Left lung (tissue), 10 donors: ENCODE measurements around the gene PTK6. TPM values are rescaled to one million over a fixed set of nuclear protein-coding genes. Genes with fewer than 3 reads are reported as not detected.
A peak's percentile ranks its signal among the peaks of the same experiment; 100 is the strongest.
"Not testable (repeated sequence)": the region's sequence is repeated elsewhere in the genome, so short reads cannot be mapped to it uniquely, and the experiment has no call there.

Experiments used
- ATAC-seq: fragments of 200-7000 bp; cut with Tn5 transposase; one replicate; pipeline ENCODE4 v1.9.1; 2020; ENCODE audit warnings: moderate library complexity
- DNase-seq, 4 donors: peaks; one replicate each; pipeline ENCODE4 v3.0.0-alpha.2; 2013 to 2020
- H3K27ac ChIP-seq, 2 donors: fragments of 200-600 bp; sonication (generic) in 1 of 2; one replicate each; pipeline versions ENCODE4 v1.5.0 to v1.8.0; 2020 to 2021
- H3K27me3 ChIP-seq, 2 donors: fragments of 200-600 bp; sonication (generic) in 1 of 2; one replicate each; pipeline versions ENCODE4 v1.5.0 to v1.8.0; 2020 to 2021
- H3K36me3 ChIP-seq, 2 donors: fragments of 200-600 bp; sonication (generic) in 1 of 2; one replicate each; pipeline versions ENCODE4 v1.5.0 to v1.8.0; 2020 to 2021
- H3K4me1 ChIP-seq, 2 donors: fragments of 200-600 bp; one replicate each; pipeline ENCODE4 v1.8.0; 2021
- H3K4me3 ChIP-seq, 2 donors: fragments of 200-600 bp; sonication (generic) in 1 of 2; one replicate each; pipeline versions ENCODE4 v1.5.0 to v1.8.0; 2020 to 2021; ENCODE audit warnings: mild to moderate bottlenecking in 1 of 2
- H3K9me3 ChIP-seq, 2 donors: fragments of 200-600 bp; sonication (generic) in 1 of 2; one replicate each; pipeline versions ENCODE4 v1.5.0 to v1.8.0; 2020 to 2021
- CTCF ChIP-seq, 2 donors: fragments of 200-600 bp; sonication (generic) in 1 of 2; IDR thresholded peaks; one replicate each; pipeline versions ENCODE4 v1.5.0 to v1.8.0; 2021; ENCODE audit warnings: antibody characterized with exemption in 2 of 2
- intact Hi-C, 2 donors: fragments of 100-400 bp; cut with DNase I; formaldehyde crosslinking; loops; one replicate each; pipeline versions ENCODE4 v1.11.2 to v1.14.2; 2022
- polyA plus RNA-seq, 6 donors: library from polyadenylated mRNA; unstranded; fragments of 120-200 nt; gene quantifications; one replicate each; pipeline ENCODE4 v1.2.1, GENCODE V29; 2013; ENCODE audit not compliant: insufficient read length in 6 of 6
- total RNA-seq, 2 donors: library from RNA; stranded (reverse); fragmentation: NEBNext Ultra II Directional; extraction: Animal tissue kit (Norgen Biotek cat#: 25700); gene quantifications; one replicate each; pipeline ENCODE4 v1.2.1, GENCODE V29; 2021
- donor health status: DM: no; HTN: yes; CAD: no.
- donor health status: DM: no; HTN: no; CAD: no.

PTK6 gene
- total and polyA plus RNA-seq, 8 donors: 0.53 to 7.3 (median 0.75) TPM

- H3K9me3 ChIP-seq: no peaks in the 10 kb centered on the region
- H3K4me1 ChIP-seq: peaks cover 0 to 54% of the 10 kb centered on the region in 2 donors
- H3K4me3 ChIP-seq: peak overlapping the region; percentile 82 to 87
- peak; percentile 4 for ATAC-seq
- intact Hi-C loops: no loop called here
- H3K36me3 ChIP-seq: peaks cover 0 to 42% of the 10 kb centered on the region in 2 donors
- no peak for TF ChIP-seq CTCF (IDR thresholded peaks at IDR 0.05)
- DNase-seq: no peak
- peaks cover 0 to 51% of the 10 kb centered on the region in 2 donors for H3K27me3 ChIP-seq
- peak overlapping the region in 1 of 2 donors; percentile 86 for H3K27ac ChIP-seq
Observed at GRCh38 chr20:63572788-63573646, 35.8 kb upstream of the PTK6 start.

GRCh38 chr20:63572071-63572787 lies 35.1 kb upstream of the PTK6 start:
- no peak overlapping the region for H3K27ac ChIP-seq
- H3K4me3 ChIP-seq: no peak overlapping the region
- intact Hi-C loops: no loop called here

GRCh38 chr20:63571087-63571478 lies 33.9 kb upstream of the PTK6 start:
- H3K27ac ChIP-seq, intact Hi-C loops, H3K4me3 ChIP-seq, DNase-seq, H3K9me3 ChIP-seq, ATAC-seq: not testable (repeated sequence)
- Histone ChIP-seq H3K4me1 (peaks cover 0 to 65% of the 10 kb centered on the region in 2 donors), H3K27me3 (peaks cover 0 to 31% of the 10 kb centered on the region in 2 donors), H3K36me3 (peaks cover 0 to 60% of the 10 kb centered on the region in 2 donors)

More at GRCh38 chr20:63572071-63572787, 35.1 kb upstream of the PTK6 start:
- TF ChIP-seq CTCF (IDR thresholded peaks at IDR 0.05): no peak
- no peaks in the 10 kb centered on the region for H3K9me3 ChIP-seq
- ATAC-seq (no peak), DNase-seq (peak in 1 of 4 donors; percentile 76)
- peaks cover 0 to 49% of the 10 kb centered on the region in 2 donors for H3K36me3 ChIP-seq
- H3K4me1 ChIP-seq: peaks cover 0 to 62% of the 10 kb centered on the region in 2 donors
- peaks cover 0 to 43% of the 10 kb centered on the region in 2 donors for H3K27me3 ChIP-seq

GRCh38 chr20:63570281-63571086 lies 33.3 kb upstream of the PTK6 start:
- ATAC-seq: no peak
- intact Hi-C loops: no loop called here

More at GRCh38 chr20:63570281-63571086, 33.3 kb upstream of the PTK6 start:
- peaks cover 0 to 66% of the 10 kb centered on the region in 2 donors for H3K36me3 ChIP-seq
- H3K27ac ChIP-seq: no peak overlapping the region
- peaks cover 0 to 31% of the 10 kb centered on the region in 2 donors for H3K27me3 ChIP-seq
- DNase-seq: no peak
- no peak overlapping the region for H3K4me3 ChIP-seq
- peaks cover 0 to 65% of the 10 kb centered on the region in 2 donors for H3K4me1 ChIP-seq
- H3K9me3 ChIP-seq: no peaks in the 10 kb centered on the region
- TF ChIP-seq CTCF (IDR thresholded peaks at IDR 0.05): no peak
